Prostate gland (tissue), 2 donors: Measurements from ENCODE around the gene PPM1J.

Experiments
- POLR2A ChIP-seq: fragments of 450-650 bp; IDR thresholded peaks from one replicate; pipeline ENCODE4 v1.6.1; 2016; ENCODE audit warnings: antibody characterized with exemption, mild to moderate bottlenecking
- TF ChIP-seq, protein P1 (sequence below), 4 experiments: fragments of 200-600 bp in 2 of 4; fragments of 450-650 bp in 2 of 4; sonication (generic) in 2 of 4; IDR thresholded peaks; 1 replicate in 3 of 4; 2 replicates in 1 of 4; pipeline ENCODE4 v1.5.1; 2016 to 2019; ENCODE audit warnings: antibody characterized with exemption in 4 of 4, mild to moderate bottlenecking in 2 of 4, moderate library complexity in 2 of 4

DNA sequence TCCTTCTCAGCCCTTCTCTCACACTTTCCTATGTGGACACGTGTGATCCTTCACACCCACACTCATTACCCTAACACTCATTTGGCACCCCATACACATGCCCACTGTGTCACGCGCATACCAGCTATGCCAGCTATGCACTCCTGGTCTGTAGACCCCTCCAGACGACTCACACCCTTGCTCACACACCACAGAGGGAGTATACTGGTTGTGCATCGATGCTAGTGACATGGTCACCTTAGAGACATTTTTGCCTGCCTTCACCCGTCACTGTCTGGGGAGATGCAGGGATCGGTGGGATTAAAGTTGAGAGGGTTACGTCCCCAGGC, 8.3 kb upstream of the PPM1J start:
- no peak for TF ChIP-seq POLR2A
- TF ChIP-seq, protein P1, sequence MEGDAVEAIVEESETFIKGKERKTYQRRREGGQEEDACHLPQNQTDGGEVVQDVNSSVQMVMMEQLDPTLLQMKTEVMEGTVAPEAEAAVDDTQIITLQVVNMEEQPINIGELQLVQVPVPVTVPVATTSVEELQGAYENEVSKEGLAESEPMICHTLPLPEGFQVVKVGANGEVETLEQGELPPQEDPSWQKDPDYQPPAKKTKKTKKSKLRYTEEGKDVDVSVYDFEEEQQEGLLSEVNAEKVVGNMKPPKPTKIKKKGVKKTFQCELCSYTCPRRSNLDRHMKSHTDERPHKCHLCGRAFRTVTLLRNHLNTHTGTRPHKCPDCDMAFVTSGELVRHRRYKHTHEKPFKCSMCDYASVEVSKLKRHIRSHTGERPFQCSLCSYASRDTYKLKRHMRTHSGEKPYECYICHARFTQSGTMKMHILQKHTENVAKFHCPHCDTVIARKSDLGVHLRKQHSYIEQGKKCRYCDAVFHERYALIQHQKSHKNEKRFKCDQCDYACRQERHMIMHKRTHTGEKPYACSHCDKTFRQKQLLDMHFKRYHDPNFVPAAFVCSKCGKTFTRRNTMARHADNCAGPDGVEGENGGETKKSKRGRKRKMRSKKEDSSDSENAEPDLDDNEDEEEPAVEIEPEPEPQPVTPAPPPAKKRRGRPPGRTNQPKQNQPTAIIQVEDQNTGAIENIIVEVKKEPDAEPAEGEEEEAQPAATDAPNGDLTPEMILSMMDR (IDR thresholded peaks at IDR 0.05): no peak
